AG09309 (cell line): Measurements from ENCODE around the gene ULBP3.
A peak's percentile ranks its signal among the peaks of the same experiment; 100 is the strongest.
"Not testable (repeated sequence)": the region's sequence is repeated elsewhere in the genome, so short reads cannot be mapped to it uniquely, and the experiment has no call there.

Source experiments
- DNase-seq: peaks from one replicate; pipeline ENCODE4 v3.0.0-alpha.2; 2010; ENCODE audit warnings: low read depth
- H3K4me3 ChIP-seq: 2 replicates; pipeline ENCODE4 v1.5.1; 2011; ENCODE audit warnings: mild to moderate bottlenecking, low read depth, low read length, moderate library complexity; ENCODE audit not compliant: control insufficient read depth
- CTCF ChIP-seq: IDR thresholded peaks from 2 replicates; pipeline ENCODE4 v1.5.1; 2011; ENCODE audit warnings: mild to moderate bottlenecking, low read depth, low read length, inconsistent platforms; ENCODE audit not compliant: insufficient read depth, control insufficient read depth; ENCODE audit errors: missing control alignments

Gene ULBP3

GRCh38 chr6:150028799-150029198, 40.1 kb downstream of the ULBP3 start:
- no peak for TF ChIP-seq CTCF
- no peak for DNase-seq
- no peak overlapping the region for H3K4me3 ChIP-seq

- DNase-seq = no peak
- no peak for TF ChIP-seq CTCF
- H3K4me3 ChIP-seq = no peak overlapping the region
These were observed 40.9 kb downstream of the ULBP3 start for GRCh38 chr6:150027806-150028565.

GRCh38 chr6:150026976-150027805, 41.7 kb downstream of the ULBP3 start:
- no peak for TF ChIP-seq CTCF
- no peak overlapping the region for H3K4me3 ChIP-seq
- no peak for DNase-seq

GRCh38 chr6:150025201-150025917, 43.6 kb downstream of the ULBP3 start, which contains the start of gene RAET1L:
TSS of gene RAET1L (minus strand) at chr6:150025532. CDS start at chr6:150025471, 61 bp downstream.
- DNase-seq = peak; percentile 8
- TF ChIP-seq CTCF = no peak
- H3K4me3 ChIP-seq = peak within 1 kb of the TSS; percentile 20

- TF ChIP-seq CTCF = no peak
- H3K4me3 ChIP-seq = no peak overlapping the region
These were observed 44.2 kb downstream of the ULBP3 start for GRCh38 chr6:150024646-150025155.

GRCh38 chr6:150024021-150024420, 44.9 kb downstream of the ULBP3 start:
- not testable (repeated sequence) for H3K4me3 ChIP-seq, DNase-seq

More at GRCh38 chr6:150024646-150025155, 44.2 kb downstream of the ULBP3 start:
- no peak for DNase-seq

- H3K4me3 ChIP-seq, DNase-seq: not testable (repeated sequence)
These were observed 47.1 kb downstream of the ULBP3 start for GRCh38 chr6:150021870-150022269.
